OCI-LY7 (cell line): ENCODE data around the gene ADAM29. TPM values are rescaled to one million over a fixed set of nuclear protein-coding genes. Genes with fewer than 3 reads are reported as not detected.
A peak's percentile ranks its signal among the peaks of the same experiment; 100 is the strongest.

Source experiments
- Bru-seq: library from RNA; stranded (reverse); fragments of 400-500 nt; gene quantifications from one replicate; lab custom pipeline; 2021; lab: Mats Ljungman, UMichigan
- BruChase-seq, 2 experiments: library from RNA; stranded (reverse); fragments of 400-500 nt; gene quantifications; one replicate each; lab custom pipeline; 2021; lab: Mats Ljungman, UMichigan
- BruUV-seq: library from RNA; stranded (reverse); fragments of 400-500 nt; replicated peaks from 2 replicates; lab custom pipeline; 2021; lab: Mats Ljungman, UMichigan
- CTCF ChIA-PET: fragments of 300-600 bp; sonication (Branson Sonifier 250); formaldehyde crosslinking; loops from one replicate; lab custom pipeline; 2022; ENCODE audit warnings: antibody characterized with exemption; ENCODE audit not compliant: unreplicated experiment; lab: Charles Lee
- POLR2A ChIA-PET: fragments of 300-600 bp; sonication (Branson Sonifier 250); formaldehyde crosslinking; loops from one replicate; lab custom pipeline; 2022; ENCODE audit warnings: antibody characterized with exemption; lab: Charles Lee
- DNase-seq: peaks from one replicate; pipeline ENCODE4 v3.0.0-alpha.2; 2015; ENCODE audit warnings: low spot score
- H2AFZ ChIP-seq: fragments of 200-600 bp; sonication (generic), shearing (Covaris generic); 2 replicates; pipeline ENCODE4 v1.6.1; 2014; ENCODE audit warnings: mild to moderate bottlenecking, antibody characterized with exemption, low read length, moderate library complexity
- H3K27ac ChIP-seq: fragments of 200-600 bp; sonication (generic); 2 replicates; pipeline ENCODE4 v1.5.1; 2014; ENCODE audit warnings: mixed run types, low read depth, mild to moderate bottlenecking, moderate library complexity, low read length, inconsistent platforms; ENCODE audit not compliant: poor library complexity, severe bottlenecking
- H3K36me3 ChIP-seq: fragments of 200-600 bp; sonication (generic); 2 replicates; pipeline ENCODE4 v1.6.1; 2014; ENCODE audit warnings: mild to moderate bottlenecking, antibody characterized with exemption, low read length, moderate library complexity, mixed read lengths; ENCODE audit not compliant: insufficient read depth
- H3K4me1 ChIP-seq: fragments of 200-600 bp; sonication (generic); 2 replicates; pipeline ENCODE4 v1.5.1; 2014; ENCODE audit warnings: mild to moderate bottlenecking, low read length; ENCODE audit not compliant: insufficient read depth, poor library complexity, severe bottlenecking
- H3K4me2 ChIP-seq: fragments of 200-600 bp; sonication (generic); 2 replicates; pipeline ENCODE4 v1.6.1; 2014; ENCODE audit warnings: mild to moderate bottlenecking, low read length
- H3K4me3 ChIP-seq: fragments of 200-600 bp; sonication (generic); 2 replicates; pipeline ENCODE4 v1.5.1; 2014; ENCODE audit warnings: mild to moderate bottlenecking, low read depth, low read length; ENCODE audit not compliant: poor library complexity, severe bottlenecking
- H3K79me2 ChIP-seq: fragments of 200-600 bp; sonication (generic); 2 replicates; pipeline ENCODE4 v1.6.1; 2016; ENCODE audit warnings: low read depth, mild to moderate bottlenecking, low read length, moderate library complexity, mixed read lengths; ENCODE audit not compliant: insufficient read depth
- H3K9me2 ChIP-seq: fragments of 200-600 bp; sonication (generic); 2 replicates; pipeline ENCODE4 v1.6.1; 2016; ENCODE audit warnings: mild to moderate bottlenecking, low read length, mixed read lengths; ENCODE audit not compliant: insufficient read depth
- H3K9me3 ChIP-seq: fragments of 200-600 bp; sonication (generic); 2 replicates; pipeline ENCODE4 v1.6.1; 2014; ENCODE audit warnings: mild to moderate bottlenecking, mixed run types, low read length, mixed read lengths
- H4K20me1 ChIP-seq: fragments of 200-600 bp; sonication (generic); 2 replicates; pipeline ENCODE4 v1.6.1; 2014; ENCODE audit warnings: mild to moderate bottlenecking, antibody characterized with exemption, low read length, moderate library complexity, mixed read lengths; ENCODE audit not compliant: insufficient read depth
- EZH2phosphoT487 ChIP-seq: fragments of 200-600 bp; sonication (generic); IDR thresholded peaks from 2 replicates; pipeline ENCODE4 v1.6.1; 2018; ENCODE audit warnings: low read depth, borderline replicate concordance, mild to moderate bottlenecking, mixed run types, antibody characterized with exemption, low read length, moderate library complexity, mixed read lengths
- intact Hi-C: fragments of 100-400 bp; cut with micrococcal nuclease; formaldehyde crosslinking; loops from one replicate; pipeline ENCODE4 v1.10.0; 2022; ENCODE audit not compliant: unreplicated experiment
- long read RNA-seq: library from polyadenylated mRNA; stranded (forward); transcript quantifications from one replicate; pipeline ENCODE4 v2.0.0, GENCODE V29; 2022
- total RNA-seq, 2 experiments: library from RNA; depleted of rRNA in 1 of 2; stranded (reverse); fragments of >200 nt in 1 of 2; shearing (Covaris generic) in 1 of 2; gene quantifications; 2 replicates each; pipeline ENCODE4 v1.2.3, GENCODE V29; 2014 to 2022
- TF ChIP-seq, protein P1 (sequence below): fragments of 200-600 bp; sonication (generic); conservative IDR thresholded peaks from 2 replicates; pipeline ENCODE4 v1.5.1; 2014; ENCODE audit warnings: mild to moderate bottlenecking, antibody characterized with exemption, low read length, moderate library complexity, mixed read lengths

Gene ADAM29
- total RNA-seq (2014; rRNA removed; shearing (Covaris generic)) = 1.0 and 1.7 TPM in 2 replicates
- total RNA-seq (2022) = 1.1 and 1.2 TPM in 2 replicates
- percentile 41 among the genes with signal in this experiment for Bru-seq, nascent RNA
- BruChase-seq, experiment 1, labeled RNA remaining after a 6-hour chase = percentile 18 among the genes with signal in this experiment
- BruChase-seq, experiment 2, labeled RNA remaining after a 2-hour chase = percentile 25 among the genes with signal in this experiment
- long read RNA-seq, partial matches to known transcripts = 0 of 1 reads
- long read RNA-seq, other reads (novel, unspliced or antisense) = 1 of 1 reads

DNA sequence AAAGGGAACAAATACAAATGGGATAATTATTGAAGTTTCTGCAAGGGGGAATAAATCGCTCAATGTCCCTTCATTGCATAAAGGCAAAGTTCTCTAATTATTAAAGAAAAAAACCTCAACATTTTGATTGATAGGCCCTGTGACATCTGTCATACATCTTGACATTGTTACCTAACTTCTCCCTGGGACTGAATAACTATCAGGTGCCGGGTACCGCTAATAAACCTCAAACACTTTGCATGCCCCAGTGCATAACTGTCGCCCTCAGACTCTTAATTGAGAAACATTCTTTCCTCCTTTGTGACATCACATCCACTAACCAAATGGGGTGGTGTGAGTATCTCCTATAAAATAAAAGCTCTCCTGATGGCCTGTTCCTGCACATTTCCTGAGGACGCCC is at the start of gene ADAM29:
Gene ADAM29 (plus strand): TSS at position 301 of the 400 bp plus-strand sequence. CDS start 57,168 bp downstream, outside the sequence.
- POLR2A ChIA-PET = interaction anchor here (0.6 to 3.9 kb wide), 7 partner anchors 11 to 145 kb away, joined by 3 to 24 read pairs (median 3); no protein-coding TSS in a partner anchor
- BruUV-seq = no TSS peak

DNA sequence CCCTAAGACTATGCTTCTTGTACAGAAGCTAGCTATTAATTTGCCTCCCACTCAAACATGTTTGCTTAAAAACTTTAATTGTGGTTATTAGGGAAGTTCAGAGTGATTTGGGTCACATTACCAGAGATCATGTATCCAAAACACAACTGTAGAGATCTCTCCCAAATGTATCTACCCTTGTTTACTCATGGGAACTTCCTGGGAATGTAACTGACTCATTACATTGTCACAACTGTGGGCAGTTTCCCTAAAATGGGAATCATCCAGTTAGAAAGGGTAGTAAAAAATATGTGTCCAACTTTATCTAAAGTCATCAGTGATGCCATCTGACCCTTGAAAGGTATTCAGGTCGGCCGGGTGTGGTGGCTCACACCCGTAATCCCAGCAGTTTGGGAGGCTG is 48.8 kb upstream of the ADAM29 start:
- TF ChIP-seq, protein P1, sequence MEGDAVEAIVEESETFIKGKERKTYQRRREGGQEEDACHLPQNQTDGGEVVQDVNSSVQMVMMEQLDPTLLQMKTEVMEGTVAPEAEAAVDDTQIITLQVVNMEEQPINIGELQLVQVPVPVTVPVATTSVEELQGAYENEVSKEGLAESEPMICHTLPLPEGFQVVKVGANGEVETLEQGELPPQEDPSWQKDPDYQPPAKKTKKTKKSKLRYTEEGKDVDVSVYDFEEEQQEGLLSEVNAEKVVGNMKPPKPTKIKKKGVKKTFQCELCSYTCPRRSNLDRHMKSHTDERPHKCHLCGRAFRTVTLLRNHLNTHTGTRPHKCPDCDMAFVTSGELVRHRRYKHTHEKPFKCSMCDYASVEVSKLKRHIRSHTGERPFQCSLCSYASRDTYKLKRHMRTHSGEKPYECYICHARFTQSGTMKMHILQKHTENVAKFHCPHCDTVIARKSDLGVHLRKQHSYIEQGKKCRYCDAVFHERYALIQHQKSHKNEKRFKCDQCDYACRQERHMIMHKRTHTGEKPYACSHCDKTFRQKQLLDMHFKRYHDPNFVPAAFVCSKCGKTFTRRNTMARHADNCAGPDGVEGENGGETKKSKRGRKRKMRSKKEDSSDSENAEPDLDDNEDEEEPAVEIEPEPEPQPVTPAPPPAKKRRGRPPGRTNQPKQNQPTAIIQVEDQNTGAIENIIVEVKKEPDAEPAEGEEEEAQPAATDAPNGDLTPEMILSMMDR = no peak
- TF ChIP-seq EZH2phosphoT487 = no peak
- no peak for DNase-seq
- CTCF ChIA-PET = no interaction called here
- Histone ChIP-seq H3K4me3 (no peak overlapping the region), H3K79me2 (no peaks in the 10 kb centered on the region), H4K20me1 (no peaks in the 10 kb centered on the region), H3K9me3 (peaks cover 24% of the 10 kb centered on the region; the same call in 1 of the 2 replicates), H3K4me2 (no peak overlapping the region), H3K27ac (no peak overlapping the region), H3K9me2 (no peaks in the 10 kb centered on the region), H2AFZ (no peak overlapping the region), H3K36me3 (peaks cover 24% of the 10 kb centered on the region; the same call in 1 of the 2 replicates), H3K4me1 (peaks cover 17% of the 10 kb centered on the region)
- intact Hi-C loops = no loop called here
- POLR2A ChIA-PET = interaction anchor here (0.7 kb wide), 1 partner anchor 104 kb away, joined by 5 read pairs; no protein-coding TSS in a partner anchor
- no TSS peak for BruUV-seq

More for the DNA sequence above, at the start of gene ADAM29:
- DNase-seq = peak; percentile 51
- Histone ChIP-seq H3K79me2 (no peaks in the 10 kb centered on the region), H3K4me2 (no peak within 1 kb of the TSS), H3K36me3 (peaks cover 77% of the 10 kb centered on the region), H3K4me3 (no peak within 1 kb of the TSS), H3K27ac (peak within 1 kb of the TSS; percentile 35), H2AFZ (peak within 1 kb of the TSS; percentile 89), H3K4me1 (peaks cover 30% of the 10 kb centered on the region), H4K20me1 (no peaks in the 10 kb centered on the region), H3K9me2 (no peaks in the 10 kb centered on the region), H3K9me3 (peaks cover 89% of the 10 kb centered on the region)
- TF ChIP-seq, protein P1 = no peak
- no peak for TF ChIP-seq EZH2phosphoT487
- intact Hi-C loops = no loop called here
- CTCF ChIA-PET = no interaction called here
